GM12892 (cell line): ENCODE measurements around the gene EYS.
"Not testable (repeated sequence)": the region's sequence is repeated elsewhere in the genome, so short reads cannot be mapped to it uniquely, and the experiment has no call there.

Experiments used
- POLR2A ChIP-seq: IDR thresholded peaks from 2 replicates; pipeline ENCODE4 v1.6.1; 2011; ENCODE audit warnings: low read depth, low read length, control low read depth
- POLR2AphosphoS5 ChIP-seq: IDR thresholded peaks from 2 replicates; pipeline ENCODE4 v1.6.1; 2011; ENCODE audit warnings: low read depth, low read length, control low read depth
- TAF1 ChIP-seq: IDR thresholded peaks from 2 replicates; pipeline ENCODE4 v1.6.1; 2011; ENCODE audit warnings: low read depth, mild to moderate bottlenecking, control low read depth, low read length, borderline replicate concordance

GRCh38 chr6:64469405-64469804, 1237.6 kb downstream of the EYS start:
- not testable (repeated sequence) for TF ChIP-seq POLR2AphosphoS5, POLR2A, TAF1
